GM12872 (cell line): Measurements from ENCODE around the gene CEMIP.

ENCODE experiments used
- TF ChIP-seq, protein P1 (sequence below): IDR thresholded peaks from 3 replicates; pipeline ENCODE4 v1.5.1; 2011; ENCODE audit warnings: low read depth, mild to moderate bottlenecking, low read length, moderate library complexity; ENCODE audit not compliant: insufficient read depth

The CEMIP gene

DNA sequence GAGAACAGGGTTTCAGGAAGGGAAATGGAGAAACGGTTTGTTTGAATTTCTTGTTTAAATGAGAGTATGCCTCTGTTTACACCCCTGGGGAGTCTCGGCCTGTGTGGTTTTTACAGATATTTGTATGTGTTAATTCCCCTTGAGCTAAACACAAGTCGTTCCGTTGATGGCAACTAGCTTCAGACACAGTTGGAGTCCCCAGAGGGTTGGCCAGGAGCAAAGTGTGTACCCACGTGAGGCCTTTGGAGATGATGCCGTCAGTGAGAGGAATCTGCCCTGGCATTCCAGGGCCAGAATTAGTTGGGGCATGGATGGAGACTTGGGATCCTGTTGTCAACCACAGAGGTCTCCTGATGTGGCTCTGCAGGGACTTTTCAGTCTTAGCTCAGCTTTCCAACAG lies 44.0 kb downstream of the CEMIP start:
- TF ChIP-seq, protein P1, sequence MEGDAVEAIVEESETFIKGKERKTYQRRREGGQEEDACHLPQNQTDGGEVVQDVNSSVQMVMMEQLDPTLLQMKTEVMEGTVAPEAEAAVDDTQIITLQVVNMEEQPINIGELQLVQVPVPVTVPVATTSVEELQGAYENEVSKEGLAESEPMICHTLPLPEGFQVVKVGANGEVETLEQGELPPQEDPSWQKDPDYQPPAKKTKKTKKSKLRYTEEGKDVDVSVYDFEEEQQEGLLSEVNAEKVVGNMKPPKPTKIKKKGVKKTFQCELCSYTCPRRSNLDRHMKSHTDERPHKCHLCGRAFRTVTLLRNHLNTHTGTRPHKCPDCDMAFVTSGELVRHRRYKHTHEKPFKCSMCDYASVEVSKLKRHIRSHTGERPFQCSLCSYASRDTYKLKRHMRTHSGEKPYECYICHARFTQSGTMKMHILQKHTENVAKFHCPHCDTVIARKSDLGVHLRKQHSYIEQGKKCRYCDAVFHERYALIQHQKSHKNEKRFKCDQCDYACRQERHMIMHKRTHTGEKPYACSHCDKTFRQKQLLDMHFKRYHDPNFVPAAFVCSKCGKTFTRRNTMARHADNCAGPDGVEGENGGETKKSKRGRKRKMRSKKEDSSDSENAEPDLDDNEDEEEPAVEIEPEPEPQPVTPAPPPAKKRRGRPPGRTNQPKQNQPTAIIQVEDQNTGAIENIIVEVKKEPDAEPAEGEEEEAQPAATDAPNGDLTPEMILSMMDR = no peak

DNA sequence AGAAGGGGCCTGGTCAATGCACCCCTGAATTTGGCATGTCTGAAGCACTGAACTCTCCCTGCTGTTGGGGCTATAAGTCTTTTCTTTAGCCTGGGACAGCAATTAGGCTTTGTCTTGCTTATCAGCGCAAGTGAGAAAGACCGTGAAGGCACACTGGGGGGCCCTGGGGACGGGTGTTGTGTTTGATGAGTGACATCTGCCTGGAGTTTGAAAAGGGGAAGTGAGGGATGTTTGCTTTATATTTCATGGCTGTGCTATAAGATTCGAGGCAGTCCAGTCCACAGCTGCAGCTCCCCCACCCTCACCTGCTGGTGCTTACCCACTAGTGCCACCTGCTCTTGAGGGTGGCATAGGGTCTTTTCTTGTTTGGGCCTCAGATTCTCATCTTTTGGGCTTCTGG lies 44.8 kb downstream of the CEMIP start:
- TF ChIP-seq, protein P1 = no peak

- TF ChIP-seq, protein P1 = no peak
Measured at GRCh38 chr15:80825361-80826030, 46.3 kb downstream of the CEMIP start.

DNA sequence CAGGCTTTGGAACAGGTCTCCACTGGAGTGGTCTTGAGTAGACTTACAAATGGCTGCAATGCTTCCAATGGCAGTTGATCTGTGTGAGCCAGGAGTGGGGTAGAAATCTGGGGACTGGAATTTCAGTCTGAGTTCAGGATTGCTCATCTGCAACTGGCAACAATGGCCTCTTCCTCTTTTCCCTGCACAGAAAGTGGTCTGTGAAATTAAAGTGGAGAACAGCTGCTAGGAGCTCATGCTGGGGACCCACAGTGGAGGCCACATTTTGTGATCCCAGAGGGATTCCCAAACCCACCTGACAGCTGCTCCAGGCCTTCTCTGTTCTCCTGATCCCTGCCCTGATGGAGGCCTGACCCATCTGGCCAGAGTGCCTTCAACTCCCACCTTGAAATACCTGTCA lies 49.6 kb downstream of the CEMIP start:
- TF ChIP-seq, protein P1 = no peak

- TF ChIP-seq, protein P1 = no peak
Measured at GRCh38 chr15:80830677-80831076, 51.5 kb downstream of the CEMIP start.

DNA sequence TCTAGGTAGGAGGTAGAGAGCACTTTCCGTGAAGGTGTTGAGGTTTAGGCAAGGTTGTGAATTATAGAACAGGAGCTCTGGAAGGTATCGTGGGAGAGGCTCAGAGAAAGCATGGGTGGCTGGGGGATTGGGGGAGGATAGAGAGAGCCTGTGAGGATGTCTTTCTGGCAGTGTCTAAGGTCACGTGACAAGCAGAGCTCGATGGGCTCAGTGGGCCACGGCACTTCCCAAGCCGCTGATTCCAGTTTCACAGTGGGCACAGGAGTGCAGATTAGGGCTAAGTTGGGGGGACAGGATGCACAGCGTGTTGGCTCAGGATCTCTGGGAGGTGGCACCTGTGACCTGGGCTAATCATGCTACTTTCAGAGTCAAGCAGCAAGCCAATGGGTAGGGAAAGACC lies 52.0 kb downstream of the CEMIP start:
- TF ChIP-seq, protein P1 = no peak

- TF ChIP-seq, protein P1 = no peak
Measured at GRCh38 chr15:80831606-80832224, 52.5 kb downstream of the CEMIP start.
